SKM-1 (cell line): ENCODE measurements around the gene RANBP3.
"Not testable (repeated sequence)": the region's sequence is repeated elsewhere in the genome, so short reads cannot be mapped to it uniquely, and the experiment has no call there.

Experiments
- DNase-seq: peaks from one replicate; lab custom pipeline; 2025; ENCODE audit not compliant: unreplicated experiment; lab: John Stamatoyannopoulos, UW

RANBP3 gene

DNA sequence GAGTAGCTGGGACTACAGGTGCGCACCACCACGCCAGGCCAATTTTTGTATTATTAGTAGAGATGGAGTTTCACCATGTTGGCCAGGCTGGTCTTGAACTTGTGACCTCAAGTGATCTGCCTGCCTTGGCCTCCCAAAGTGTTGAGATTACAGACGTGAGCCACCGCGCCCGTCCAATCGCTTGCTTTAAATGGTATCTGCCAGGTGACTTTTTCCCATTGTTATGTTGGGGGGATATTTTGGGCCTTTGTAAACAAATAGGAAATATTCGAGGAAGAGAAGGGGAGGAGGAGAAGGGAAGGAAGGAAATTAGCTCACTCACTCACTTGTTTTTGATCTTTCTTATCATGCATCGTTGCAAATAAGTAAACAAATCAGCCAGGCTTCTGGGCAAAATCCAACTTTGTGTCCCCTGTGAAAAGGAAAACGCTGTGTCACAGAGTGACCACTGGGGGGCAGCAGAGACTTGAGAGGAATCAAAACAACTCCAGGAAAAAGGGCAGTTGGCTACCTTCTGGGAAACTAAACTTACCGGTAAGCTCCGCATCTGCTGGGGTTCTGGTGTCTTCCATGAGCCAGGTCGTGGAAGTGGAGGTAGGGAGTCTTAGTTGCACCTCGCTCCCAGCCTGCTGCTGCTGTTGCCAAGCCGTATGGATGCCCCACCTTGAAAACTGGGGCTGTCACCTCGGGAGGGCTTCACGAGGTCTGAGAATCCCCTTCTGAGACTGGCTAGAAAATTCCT is 9.3 kb upstream of the RANBP3 start:
- DNase-seq, result peak; percentile 63

GRCh38 chr19:5985837-5986236 is 7.9 kb upstream of the RANBP3 start:
- DNase-seq, result not testable (repeated sequence)

GRCh38 chr19:5985098-5985783 is 7.3 kb upstream of the RANBP3 start:
- DNase-seq, result no peak

GRCh38 chr19:5984600-5984999 is 6.7 kb upstream of the RANBP3 start:
- no peak for DNase-seq

DNA sequence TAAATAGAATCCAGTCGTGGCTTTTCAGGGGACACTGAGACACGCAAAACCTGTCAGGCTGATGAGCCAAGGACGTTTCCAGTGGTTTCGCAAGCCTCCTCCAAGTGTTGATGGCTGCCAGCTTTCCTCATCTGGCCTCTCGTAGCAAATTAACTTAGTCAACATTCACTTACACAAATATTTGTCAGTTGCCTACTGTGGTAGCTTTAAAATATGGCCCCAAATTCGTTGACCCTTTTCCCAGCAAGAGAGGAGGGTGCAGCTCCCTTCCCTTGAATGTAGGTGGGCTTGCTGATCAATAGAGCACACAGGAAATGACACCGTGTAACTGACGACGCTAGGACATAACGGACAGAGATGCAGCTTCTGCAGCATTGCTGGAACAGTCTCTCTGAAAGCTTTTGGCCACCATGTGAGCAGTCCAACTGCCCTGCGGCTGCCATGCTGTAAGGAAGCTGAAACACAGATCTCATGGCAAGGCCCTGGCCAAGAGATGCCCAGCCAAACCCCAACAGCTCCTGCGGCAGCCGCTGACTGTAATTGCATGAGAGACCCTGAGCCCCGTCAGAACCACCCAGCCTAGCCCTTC is 5.5 kb upstream of the RANBP3 start:
- no peak for DNase-seq

GRCh38 chr19:5978606-5979552 is 939 bp upstream of the RANBP3 start:
- no peak for DNase-seq

DNA sequence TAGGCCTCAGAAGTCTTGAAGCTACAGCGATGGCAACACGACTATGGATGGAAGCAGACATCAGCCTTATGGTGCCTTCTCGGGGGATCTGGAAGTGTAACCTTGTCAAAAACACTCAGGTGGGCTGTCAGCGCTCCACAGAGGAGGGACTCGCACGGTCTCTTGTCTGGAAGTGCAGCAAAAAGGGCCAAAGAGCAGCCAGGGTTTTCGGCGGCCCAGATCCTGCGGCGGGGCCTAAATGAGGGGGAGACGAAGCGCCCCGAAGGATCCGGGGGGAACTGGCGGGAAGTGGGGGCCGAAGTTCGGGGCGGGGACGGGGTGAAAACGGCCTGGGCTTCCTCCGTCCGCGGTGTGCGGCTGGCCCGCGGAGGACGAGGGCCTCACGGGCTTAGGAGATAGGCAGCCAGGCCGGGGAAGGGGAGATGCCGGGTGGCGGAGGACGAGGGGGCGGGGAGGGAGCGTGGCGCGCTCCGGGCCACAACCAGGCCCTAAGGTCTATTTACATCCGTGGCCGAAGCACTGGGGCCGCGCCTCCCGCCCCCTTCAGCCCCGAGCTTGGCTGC is 637 bp downstream of the RANBP3 start:
- no peak for DNase-seq

- no peak for DNase-seq
Observed at GRCh38 chr19:5976768-5977167, 1.2 kb downstream of the RANBP3 start.

- DNase-seq, result no peak
Observed at GRCh38 chr19:5975388-5975728, 2.6 kb downstream of the RANBP3 start.

DNA sequence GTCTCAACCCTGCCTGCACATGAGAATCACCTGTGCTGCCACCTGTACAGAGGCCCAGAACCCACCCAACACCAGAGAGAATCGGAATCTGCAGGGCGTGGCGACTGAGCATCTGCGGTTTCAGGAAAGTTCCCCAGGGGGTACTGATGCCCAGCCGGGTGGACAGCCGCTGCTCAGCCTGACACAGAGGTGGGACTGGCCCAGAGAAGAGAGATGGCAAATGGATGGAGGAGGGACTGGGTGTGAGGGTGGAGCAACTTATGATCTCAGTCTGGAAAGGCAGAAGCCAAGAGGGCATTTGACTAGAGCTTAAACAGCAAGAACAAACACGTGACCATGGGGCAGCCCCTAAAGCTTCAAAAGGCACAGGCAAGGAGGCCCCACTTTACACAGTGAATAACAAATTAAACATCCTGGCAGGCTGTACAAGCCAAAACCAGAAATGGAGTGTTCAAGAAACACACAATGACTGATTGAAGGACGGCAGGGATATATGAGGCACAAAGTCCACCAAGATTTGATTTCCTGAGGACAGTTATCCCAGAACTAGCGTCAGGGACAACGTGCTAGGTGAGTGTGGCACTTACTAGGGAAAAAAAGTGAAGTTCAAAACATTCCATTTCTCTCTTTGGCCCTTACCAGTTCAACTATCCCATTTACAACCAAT is 3.1 kb downstream of the RANBP3 start:
- no peak for DNase-seq

DNA sequence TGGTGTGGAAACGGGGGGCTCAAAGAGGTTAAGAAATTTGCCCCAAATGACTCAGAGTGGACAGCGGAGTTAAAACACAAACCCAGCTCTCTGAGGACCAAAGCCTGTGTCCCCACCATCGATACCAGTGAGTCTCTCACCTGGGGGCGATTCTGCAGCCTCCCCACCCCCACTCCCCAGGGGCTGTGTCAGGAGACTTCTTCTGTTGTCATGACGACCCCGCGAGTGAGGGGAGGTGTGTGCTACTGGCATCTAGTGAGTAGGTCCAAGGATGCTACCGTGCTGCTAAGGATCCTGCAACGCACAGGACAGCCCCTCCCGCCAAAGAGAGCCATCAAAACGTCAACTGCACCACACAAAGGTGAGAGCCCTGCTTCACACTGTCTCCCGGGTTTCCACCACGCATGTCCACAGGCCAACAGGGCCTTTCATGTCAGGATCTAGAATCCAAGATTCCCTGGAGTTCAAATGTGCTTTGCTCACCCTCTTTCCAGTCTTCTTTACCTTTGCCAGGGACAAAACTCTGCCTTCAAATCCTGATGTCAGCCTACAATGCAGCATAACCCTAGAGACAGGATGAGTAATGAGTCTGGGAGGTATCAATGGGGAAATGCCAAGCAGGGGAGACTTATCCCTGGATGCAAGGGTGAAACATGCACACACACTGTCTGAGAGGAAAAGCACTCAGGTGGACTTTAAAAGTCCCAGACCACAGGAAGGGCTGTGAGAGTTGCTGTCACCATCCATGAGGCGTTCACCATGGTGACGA is 3.9 kb downstream of the RANBP3 start:
- no peak for DNase-seq

DNA sequence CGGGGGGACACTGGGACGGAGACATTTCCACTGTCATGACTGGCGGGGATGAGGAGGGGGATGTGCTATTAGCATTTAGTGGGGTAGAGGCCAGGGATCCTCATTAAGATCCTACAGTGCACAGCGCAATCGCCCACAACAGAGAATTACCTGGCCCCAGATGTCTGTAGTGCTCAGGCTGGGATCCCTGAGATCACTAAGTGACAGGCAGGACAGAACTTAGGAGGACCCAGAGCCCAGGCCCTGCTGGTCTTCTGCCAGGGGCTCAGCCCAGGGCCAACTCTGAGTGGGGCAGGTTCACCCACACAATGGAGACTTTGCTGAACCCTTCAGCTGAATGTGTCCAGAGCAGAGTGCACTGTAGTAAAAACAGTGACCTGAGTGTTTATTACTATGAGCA is 4.6 kb downstream of the RANBP3 start:
- no peak for DNase-seq

DNA sequence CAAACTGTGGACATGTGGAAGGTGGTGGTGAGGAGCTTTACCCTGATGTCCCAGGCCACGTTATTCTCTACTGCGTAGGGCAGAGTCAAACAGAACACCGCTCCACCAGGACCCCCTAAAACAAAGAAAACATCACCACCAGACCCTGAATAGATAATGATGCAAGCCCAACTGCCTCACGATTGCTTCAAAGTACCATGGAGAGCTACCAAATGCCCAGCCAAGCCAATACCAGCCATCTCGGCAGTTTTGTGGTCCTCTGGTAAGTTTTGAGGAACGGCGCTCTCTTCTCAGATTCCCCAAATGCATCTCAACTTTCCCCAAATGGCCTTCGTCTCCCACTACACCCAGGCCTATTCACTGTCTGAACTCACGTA is 5.6 kb downstream of the RANBP3 start:
- no peak for DNase-seq

- no peak for DNase-seq
Observed at GRCh38 chr19:5971714-5972354, 6.1 kb downstream of the RANBP3 start.

DNA sequence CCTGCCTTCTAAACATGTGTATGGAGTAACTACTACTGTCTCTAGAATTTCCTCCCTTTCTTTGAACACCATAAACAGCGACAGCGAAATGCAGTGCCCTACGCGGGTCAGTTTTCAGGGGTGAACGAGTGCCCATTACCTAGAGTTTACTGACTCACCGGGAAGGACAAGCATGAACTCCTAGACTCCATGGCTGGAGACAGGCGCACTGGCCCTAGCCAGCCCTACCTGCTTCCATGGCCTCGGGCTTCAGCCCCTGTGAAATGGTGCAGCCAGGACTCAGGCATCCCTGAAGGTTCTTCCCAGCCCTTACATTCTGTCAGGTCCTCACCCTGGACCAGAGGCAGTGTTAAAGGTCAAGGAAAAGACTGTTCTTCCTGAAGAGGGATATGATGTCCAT is 8.5 kb downstream of the RANBP3 start:
- DNase-seq, result no peak

- DNase-seq, result no peak
Observed at GRCh38 chr19:5968431-5969373, 9.2 kb downstream of the RANBP3 start.

- peak; percentile 53 for DNase-seq
Observed at GRCh38 chr19:5967994-5968430, 9.9 kb downstream of the RANBP3 start.

GRCh38 chr19:5967571-5967970 is 10.4 kb downstream of the RANBP3 start:
- no peak for DNase-seq
